Body of pancreas (tissue), 4 donors: ENCODE results near the gene EEF1AKMT3.

Source experiments
- POLR2A ChIP-seq, 3 donors: fragments of 450-650 bp; IDR thresholded peaks; one replicate each; pipeline ENCODE4 v1.6.1; 2016; ENCODE audit warnings: antibody characterized with exemption in 3 of 3, mild to moderate bottlenecking in 2 of 3
- TF ChIP-seq, protein P1 (sequence below), 7 experiments: fragments of 450-650 bp in 4 of 7; fragments of 200-600 bp in 3 of 7; sonication (generic) in 3 of 7; IDR thresholded peaks; one replicate each; pipeline ENCODE4 v1.5.1; 2016 to 2019; ENCODE audit warnings: antibody characterized with exemption in 7 of 7

DNA sequence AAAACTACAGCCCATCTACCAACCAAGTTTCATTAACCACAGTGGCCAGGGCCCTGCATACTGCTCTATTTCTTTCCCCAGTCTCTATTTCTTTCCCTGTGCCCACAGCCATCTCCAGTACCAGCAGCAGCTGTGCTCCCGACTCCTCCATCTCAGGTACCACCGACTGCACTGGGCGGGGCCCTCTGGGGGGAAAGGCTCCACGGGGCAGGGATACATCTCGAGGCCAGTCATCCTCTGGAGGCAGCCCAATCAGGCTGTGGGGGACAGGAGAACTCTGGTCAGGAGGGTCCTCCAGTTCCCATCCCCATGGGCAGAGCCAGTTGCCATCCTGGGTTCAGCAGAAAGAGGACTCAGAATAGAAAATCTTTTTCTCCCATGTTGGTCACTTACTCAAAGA lies 23.4 kb upstream of the EEF1AKMT3 start:
- TF ChIP-seq, protein P1, sequence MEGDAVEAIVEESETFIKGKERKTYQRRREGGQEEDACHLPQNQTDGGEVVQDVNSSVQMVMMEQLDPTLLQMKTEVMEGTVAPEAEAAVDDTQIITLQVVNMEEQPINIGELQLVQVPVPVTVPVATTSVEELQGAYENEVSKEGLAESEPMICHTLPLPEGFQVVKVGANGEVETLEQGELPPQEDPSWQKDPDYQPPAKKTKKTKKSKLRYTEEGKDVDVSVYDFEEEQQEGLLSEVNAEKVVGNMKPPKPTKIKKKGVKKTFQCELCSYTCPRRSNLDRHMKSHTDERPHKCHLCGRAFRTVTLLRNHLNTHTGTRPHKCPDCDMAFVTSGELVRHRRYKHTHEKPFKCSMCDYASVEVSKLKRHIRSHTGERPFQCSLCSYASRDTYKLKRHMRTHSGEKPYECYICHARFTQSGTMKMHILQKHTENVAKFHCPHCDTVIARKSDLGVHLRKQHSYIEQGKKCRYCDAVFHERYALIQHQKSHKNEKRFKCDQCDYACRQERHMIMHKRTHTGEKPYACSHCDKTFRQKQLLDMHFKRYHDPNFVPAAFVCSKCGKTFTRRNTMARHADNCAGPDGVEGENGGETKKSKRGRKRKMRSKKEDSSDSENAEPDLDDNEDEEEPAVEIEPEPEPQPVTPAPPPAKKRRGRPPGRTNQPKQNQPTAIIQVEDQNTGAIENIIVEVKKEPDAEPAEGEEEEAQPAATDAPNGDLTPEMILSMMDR (IDR thresholded peaks at IDR 0.05): no peak
- no peak for TF ChIP-seq POLR2A (IDR thresholded peaks at IDR 0.05)
